ENCODE data around the gene DDAH1. TPM values are rescaled to one million over a fixed set of nuclear protein-coding genes. Genes with fewer than 3 reads are reported as not detected.
A peak's percentile ranks its signal among the peaks of the same experiment; 100 is the strongest.

DDAH1 gene
- total and polyA plus RNA-seq, 2 of the 4 experiments (the other 2 are of a cell fraction) = 78.0 to 94.5 TPM

DNA sequence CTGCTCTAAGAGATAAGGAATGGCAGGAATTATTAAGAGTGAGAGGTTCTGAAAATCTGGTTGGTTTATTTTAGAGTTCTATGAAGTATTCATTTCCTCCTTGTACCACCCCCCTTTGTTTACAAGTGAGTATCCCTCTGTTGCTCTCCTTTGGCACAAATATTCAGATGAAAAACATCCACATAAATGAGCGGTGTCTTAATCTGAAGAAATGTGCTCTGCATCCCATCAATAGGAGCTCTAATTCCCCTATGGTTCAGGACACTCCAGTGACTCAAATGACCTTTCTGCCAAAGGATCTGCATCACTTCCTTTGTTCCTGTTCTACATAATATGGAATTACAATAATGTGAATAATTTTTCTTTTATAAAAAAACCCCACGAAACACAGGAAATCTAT lies 16.6 kb downstream of the DDAH1 start:
- H2BK20ac ChIP-seq (ENCODE audit: low read depth, low read length) = no peak overlapping the region
- ChIA-PET POLR2A (ENCODE audit: unreplicated experiment) (no interaction called here), CTCF (no interaction called here)
- WGBS, 2 experiments (ENCODE audit: extremely low coverage in 2 of 2, insufficient read length in 1 of 2) = no CpG with 5 or more reads among the region's 2 CpGs
- H4K8ac ChIP-seq (ENCODE audit: low read depth in 2 of 2, low read length in 2 of 2) = no peak overlapping the region
- H2BK15ac ChIP-seq (ENCODE audit: low read depth, low read length) = no peak overlapping the region
- H3K36me3 ChIP-seq (ENCODE audit: control insufficient read depth, insufficient read depth, low read length) = peaks cover 5% of the 10 kb centered on the region
- in situ Hi-C loops (cut with MboI; ENCODE audit: low sequenced_read_pairs) (no loop called here), intact Hi-C loops (cut with micrococcal nuclease) (no loop called here), dilution Hi-C loops (cut with HindIII; ENCODE audit: low sequenced_read_pairs, unreplicated experiment) (no loop called here)
- peak overlapping the region; percentile 44; the same call in 1 of the 2 replicates for H3K14ac ChIP-seq (replicated peaks; ENCODE audit: low read depth, low read length)
- DNase-seq (peak; percentile 66), ATAC-seq (ENCODE audit: low read depth) (peak; percentile 25)
- peak overlapping the region; percentile 75; the same call in 1 of the 2 replicates for H3K23ac ChIP-seq (ENCODE audit: low read depth, low read length)
- H3K9ac ChIP-seq (ENCODE audit: low read depth, low read length) = no peak overlapping the region
- peak overlapping the region; percentile 87 for H2BK5ac ChIP-seq (ENCODE audit: low read depth, low read length, poor library complexity, severe bottlenecking)
- no peak overlapping the region for H3K4me3 ChIP-seq (ENCODE audit: insufficient read depth, low read depth, low read length)
- no TSS peak for BruUV-seq (replicated peaks)
- H4K20me1 ChIP-seq (ENCODE audit: insufficient read depth, low read length) = peaks cover 26% of the 10 kb centered on the region; the same call in 1 of the 2 replicates
- peak overlapping the region; percentile 1; the same call in 1 of the 2 replicates for H3K4me2 ChIP-seq (ENCODE audit: low read depth, low read length)
- no peak overlapping the region for H2AK5ac ChIP-seq (ENCODE audit: low read depth, low read length)
- H3K4ac ChIP-seq (ENCODE audit: low read depth, low read length) = peak overlapping the region; percentile 56; the same call in 1 of the 2 replicates
- H3K18ac ChIP-seq (ENCODE audit: low read depth, low read length) = no peak overlapping the region; the same call in 1 of the 2 replicates
- peaks cover 64 to 82% of the 10 kb centered on the region in 2 experiments for H3K79me1 ChIP-seq (ENCODE audit: low read depth in 1 of 2, low read length in 2 of 2)
- no peak overlapping the region for H2AFZ ChIP-seq (replicated peaks; ENCODE audit: low read length, poor library complexity)
- peaks cover 19% of the 10 kb centered on the region for H3K9me1 ChIP-seq (ENCODE audit: insufficient read depth, low read length)
- H2BK120ac ChIP-seq (ENCODE audit: low read depth, low read length) = no peak overlapping the region
- H3K9me3 ChIP-seq (ENCODE audit: control insufficient read depth, insufficient read depth, low read length) = no peaks in the 10 kb centered on the region
- H4K5ac ChIP-seq (ENCODE audit: low read depth, low read length) = no peak overlapping the region
- no peaks in the 10 kb centered on the region for H3K27me3 ChIP-seq (ENCODE audit: control insufficient read depth, insufficient read depth, low read length)
- TF ChIP-seq, protein P1, sequence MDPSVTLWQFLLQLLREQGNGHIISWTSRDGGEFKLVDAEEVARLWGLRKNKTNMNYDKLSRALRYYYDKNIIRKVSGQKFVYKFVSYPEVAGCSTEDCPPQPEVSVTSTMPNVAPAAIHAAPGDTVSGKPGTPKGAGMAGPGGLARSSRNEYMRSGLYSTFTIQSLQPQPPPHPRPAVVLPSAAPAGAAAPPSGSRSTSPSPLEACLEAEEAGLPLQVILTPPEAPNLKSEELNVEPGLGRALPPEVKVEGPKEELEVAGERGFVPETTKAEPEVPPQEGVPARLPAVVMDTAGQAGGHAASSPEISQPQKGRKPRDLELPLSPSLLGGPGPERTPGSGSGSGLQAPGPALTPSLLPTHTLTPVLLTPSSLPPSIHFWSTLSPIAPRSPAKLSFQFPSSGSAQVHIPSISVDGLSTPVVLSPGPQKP (IDR thresholded peaks at IDR 0.05; ENCODE audit: borderline replicate concordance, low read depth, low read length) = no peak
- no peak for TF ChIP-seq BHLHE40 (IDR thresholded peaks at IDR 0.05; ENCODE audit: low read depth, low read length)
- no peak for TF ChIP-seq CHD1 (IDR thresholded peaks at IDR 0.05; ENCODE audit: low read depth, low read length)
- no peak for TF ChIP-seq POLR2A (IDR thresholded peaks at IDR 0.05; ENCODE audit: low read depth, low read length)
- TF ChIP-seq MAFK (IDR thresholded peaks at IDR 0.05; ENCODE audit: low read depth, low read length) = no peak
- no peak for TF ChIP-seq FOS (IDR thresholded peaks at IDR 0.05; ENCODE audit: low read depth, low read length)
- no peak overlapping the region for H2AK9ac ChIP-seq (replicated peaks; ENCODE audit: low read depth, low read length, poor library complexity)
- H3K4me1 ChIP-seq (ENCODE audit: control insufficient read depth, insufficient read depth, low read length) = peaks cover 22% of the 10 kb centered on the region
- H3K56ac ChIP-seq (ENCODE audit: extremely low read depth, insufficient read depth, low read length) = no peak overlapping the region
- peak overlapping the region; percentile 15; the same call in 1 of the 2 replicates for H3K27ac ChIP-seq (ENCODE audit: insufficient read depth, low read length)
- H4K91ac ChIP-seq (ENCODE audit: insufficient read depth, low read depth, low read length) = no peak overlapping the region
